Measurements from ENCODE around the gene FRRS1L. TPM values are rescaled to one million over a fixed set of nuclear protein-coding genes. Genes with fewer than 3 reads are reported as not detected.

FRRS1L gene
- total RNA-seq, 1 donor from 2014 or later = not detected

DNA sequence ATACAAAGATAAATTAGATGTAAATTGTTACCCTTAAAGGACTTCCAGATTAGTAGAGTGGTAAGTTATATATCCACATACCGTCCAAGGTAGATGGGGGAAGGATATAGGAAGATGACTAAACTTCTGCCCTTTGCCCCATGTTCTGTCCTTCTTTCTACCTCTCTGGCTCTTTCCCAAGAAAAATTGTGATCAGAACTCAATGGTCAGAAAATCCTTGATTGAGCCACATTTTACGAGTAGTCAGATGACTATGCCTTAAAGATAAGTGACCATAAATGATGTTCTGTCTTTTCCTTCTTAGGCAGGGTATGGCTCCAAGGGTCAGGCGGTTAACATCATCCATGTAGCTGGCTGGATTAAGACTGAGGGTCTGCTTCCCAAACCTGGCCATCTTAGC, 4.4 kb downstream of the FRRS1L start:
- TF ChIP-seq CTCF (IDR thresholded peaks at IDR 0.05; ENCODE audit: insufficient read depth, low read length, severe bottlenecking) = no peak
- Histone ChIP-seq H3K4me3 (ENCODE audit: low read depth, low read length) (no peak overlapping the region), H3K36me3 (ENCODE audit: control insufficient read depth, insufficient read depth, low read length) (no peaks in the 10 kb centered on the region), H3K27me3 (ENCODE audit: control insufficient read depth, insufficient read depth, low read length) (peaks cover 15% of the 10 kb centered on the region)
- FAIRE-seq = no peak
- no peak for DNase-seq (ENCODE audit: low read depth)

GRCh38 chr9:109161471-109161870, 5.6 kb downstream of the FRRS1L start:
- Histone ChIP-seq H3K27me3 (ENCODE audit: control insufficient read depth, insufficient read depth, low read length) (peaks cover 9% of the 10 kb centered on the region), H3K36me3 (ENCODE audit: control insufficient read depth, insufficient read depth, low read length) (no peaks in the 10 kb centered on the region), H3K4me3 (ENCODE audit: low read depth, low read length) (no peak overlapping the region)
- no peak for TF ChIP-seq CTCF (IDR thresholded peaks at IDR 0.05; ENCODE audit: insufficient read depth, low read length, severe bottlenecking)
- FAIRE-seq = no peak
- no peak for DNase-seq (ENCODE audit: low read depth)

GRCh38 chr9:109159583-109159982, 7.5 kb downstream of the FRRS1L start:
- DNase-seq (ENCODE audit: low read depth) (no peak), FAIRE-seq (no peak)
- peaks cover 2% of the 10 kb centered on the region for H3K27me3 ChIP-seq (ENCODE audit: control insufficient read depth, insufficient read depth, low read length)
- no peak overlapping the region for H3K4me3 ChIP-seq (ENCODE audit: low read depth, low read length)
- H3K36me3 ChIP-seq (ENCODE audit: control insufficient read depth, insufficient read depth, low read length) = no peaks in the 10 kb centered on the region
- TF ChIP-seq CTCF (IDR thresholded peaks at IDR 0.05; ENCODE audit: insufficient read depth, low read length, severe bottlenecking) = no peak

DNA sequence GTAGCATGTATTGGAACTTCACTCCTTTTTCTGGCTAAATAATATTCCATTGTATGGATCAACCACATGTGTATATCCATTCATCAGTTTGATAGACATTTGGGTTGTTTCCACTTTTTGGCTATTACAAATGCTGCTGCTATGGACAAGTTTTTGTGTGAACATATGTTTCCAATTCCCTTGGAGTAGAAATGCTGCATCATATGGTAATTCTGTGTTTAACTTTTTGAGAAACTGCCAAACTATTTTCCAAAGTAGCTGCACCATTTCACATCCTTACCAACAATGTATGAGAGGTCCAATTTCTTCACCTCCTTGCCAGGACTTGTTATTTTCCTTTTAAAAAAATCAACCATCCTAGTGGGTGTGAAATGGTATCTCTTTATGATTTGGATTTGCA, 8.4 kb downstream of the FRRS1L start:
- TF ChIP-seq CTCF (IDR thresholded peaks at IDR 0.05; ENCODE audit: insufficient read depth, low read length, severe bottlenecking) = no peak

DNA sequence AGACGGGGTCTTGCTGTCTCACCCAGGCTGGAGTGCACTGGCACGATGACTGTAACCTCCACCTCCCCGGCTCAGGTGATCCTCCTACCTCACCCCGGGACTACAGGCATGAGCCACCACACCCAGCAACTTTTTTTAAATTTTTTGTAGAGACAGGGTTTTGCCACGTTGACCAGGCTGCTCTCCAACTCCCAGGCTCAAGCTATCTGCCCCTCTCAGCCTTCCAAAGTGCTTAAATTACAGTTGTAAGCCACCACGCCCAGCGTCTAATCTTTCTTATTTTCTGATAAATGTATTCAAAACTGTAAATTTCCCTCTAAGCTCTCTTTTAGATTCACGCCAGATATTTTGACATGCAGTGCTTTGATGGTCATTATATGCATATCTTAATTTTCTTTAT, 10.3 kb downstream of the FRRS1L start:
- Histone ChIP-seq H3K36me3 (ENCODE audit: control insufficient read depth, insufficient read depth, low read length) (no peaks in the 10 kb centered on the region), H3K4me3 (ENCODE audit: low read depth, low read length) (no peak overlapping the region), H3K27me3 (ENCODE audit: control insufficient read depth, insufficient read depth, low read length) (no peaks in the 10 kb centered on the region)
- no peak for DNase-seq (ENCODE audit: low read depth)
- no peak for TF ChIP-seq CTCF (IDR thresholded peaks at IDR 0.05; ENCODE audit: insufficient read depth, low read length, severe bottlenecking)
- no peak for FAIRE-seq

More for the DNA sequence above, 8.4 kb downstream of the FRRS1L start:
- H3K4me3 ChIP-seq (ENCODE audit: low read depth, low read length) = no peak overlapping the region
- no peak for FAIRE-seq
- H3K27me3 ChIP-seq (ENCODE audit: control insufficient read depth, insufficient read depth, low read length) = peaks cover under 1% of the 10 kb centered on the region
- no peaks in the 10 kb centered on the region for H3K36me3 ChIP-seq (ENCODE audit: control insufficient read depth, insufficient read depth, low read length)
- DNase-seq (ENCODE audit: low read depth) = no peak

GRCh38 chr9:109150925-109151545, 16.0 kb downstream of the FRRS1L start:
- Histone ChIP-seq H3K4me3 (ENCODE audit: low read depth, low read length) (no peak overlapping the region), H3K36me3 (ENCODE audit: control insufficient read depth, insufficient read depth, low read length) (no peaks in the 10 kb centered on the region), H3K27me3 (ENCODE audit: control insufficient read depth, insufficient read depth, low read length) (peaks cover 2% of the 10 kb centered on the region)
- TF ChIP-seq CTCF (IDR thresholded peaks at IDR 0.05; ENCODE audit: insufficient read depth, low read length, severe bottlenecking) = no peak
- peak; percentile 35 for DNase-seq (ENCODE audit: low read depth)
- FAIRE-seq = no peak

Measured in bronchial epithelial cell (primary cell).